ENCODE measurements around the gene RAD9A. TPM values are rescaled to one million over a fixed set of nuclear protein-coding genes. Genes with fewer than 3 reads are reported as not detected.

Gene RAD9A
- total RNA-seq, 6 donors from 2014 or later, result 20.4 to 115 (median 28.2) TPM

DNA sequence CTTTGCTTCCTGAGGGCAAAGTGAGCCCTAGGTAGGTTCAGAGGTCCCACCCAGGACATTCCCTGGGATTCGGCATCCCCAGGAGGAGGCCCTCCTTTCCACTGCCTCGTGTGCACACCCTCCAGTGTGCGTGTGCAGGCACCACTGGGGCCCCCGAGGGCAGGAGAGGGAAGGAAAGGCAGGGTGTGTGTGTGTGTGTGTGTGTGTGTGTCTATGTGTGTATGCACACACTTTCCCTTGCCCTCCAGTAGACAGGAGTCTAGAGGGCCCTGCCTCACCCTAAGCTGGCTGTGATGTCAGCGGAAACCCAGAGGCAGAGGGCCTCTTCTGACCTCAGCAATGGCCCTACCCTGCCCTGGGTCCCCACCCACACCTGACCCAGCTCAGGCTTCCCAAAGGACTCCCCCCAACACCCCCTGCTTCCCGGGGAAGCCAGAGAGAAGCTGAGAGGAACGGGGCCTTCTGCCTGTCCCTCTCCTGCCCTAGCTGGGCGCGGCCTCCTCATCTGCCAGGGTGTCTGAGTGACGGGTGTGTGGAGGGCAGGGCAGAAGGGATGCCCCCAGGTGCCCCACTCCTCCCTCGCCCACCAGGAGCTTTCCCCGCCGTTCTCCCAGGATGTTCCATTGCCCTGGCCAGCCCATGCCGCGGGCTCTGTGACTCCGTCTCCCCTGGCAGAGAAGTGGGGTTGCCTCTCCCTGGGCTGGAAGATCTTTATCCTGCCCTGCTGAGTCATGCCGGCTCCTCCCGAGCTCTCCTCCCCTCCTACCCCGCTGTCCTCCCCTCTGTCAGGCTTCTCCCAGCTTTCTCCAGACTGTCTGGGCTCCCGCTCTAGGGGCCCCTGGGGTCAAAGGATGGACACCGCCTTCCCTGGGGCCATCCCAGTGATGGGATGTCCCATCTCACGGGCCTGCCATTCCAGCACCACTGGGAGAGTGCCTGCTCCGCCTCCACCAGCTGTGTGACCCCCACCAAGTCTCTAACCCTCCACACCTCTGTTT lies 12.4 kb upstream of the RAD9A start:
- peak in 1 of 2 donors; percentile 68 for ATAC-seq (ENCODE audit: low FRiP score in 2 of 2)
- H3K4me3 ChIP-seq, result no peak overlapping the region
- H3K4me1 ChIP-seq, result peaks cover 9 to 33% (median 17%) of the 10 kb centered on the region in 4 donors
- H3K27me3 ChIP-seq, result no peaks in the 10 kb centered on the region
- WGBS, 2 donors, result 74 to 79% methylated on average over 12 to 22 of the region's 23 CpGs
- DNase-seq, result no peak
- no peak overlapping the region for H3K27ac ChIP-seq
- no peaks in the 10 kb centered on the region for H3K36me3 ChIP-seq
- TF ChIP-seq POLR2A (IDR thresholded peaks at IDR 0.05) (no peak), EP300 (IDR thresholded peaks at IDR 0.05) (no peak), POLR2AphosphoS5 (IDR thresholded peaks at IDR 0.05) (no peak)
- TF ChIP-seq, protein P1, sequence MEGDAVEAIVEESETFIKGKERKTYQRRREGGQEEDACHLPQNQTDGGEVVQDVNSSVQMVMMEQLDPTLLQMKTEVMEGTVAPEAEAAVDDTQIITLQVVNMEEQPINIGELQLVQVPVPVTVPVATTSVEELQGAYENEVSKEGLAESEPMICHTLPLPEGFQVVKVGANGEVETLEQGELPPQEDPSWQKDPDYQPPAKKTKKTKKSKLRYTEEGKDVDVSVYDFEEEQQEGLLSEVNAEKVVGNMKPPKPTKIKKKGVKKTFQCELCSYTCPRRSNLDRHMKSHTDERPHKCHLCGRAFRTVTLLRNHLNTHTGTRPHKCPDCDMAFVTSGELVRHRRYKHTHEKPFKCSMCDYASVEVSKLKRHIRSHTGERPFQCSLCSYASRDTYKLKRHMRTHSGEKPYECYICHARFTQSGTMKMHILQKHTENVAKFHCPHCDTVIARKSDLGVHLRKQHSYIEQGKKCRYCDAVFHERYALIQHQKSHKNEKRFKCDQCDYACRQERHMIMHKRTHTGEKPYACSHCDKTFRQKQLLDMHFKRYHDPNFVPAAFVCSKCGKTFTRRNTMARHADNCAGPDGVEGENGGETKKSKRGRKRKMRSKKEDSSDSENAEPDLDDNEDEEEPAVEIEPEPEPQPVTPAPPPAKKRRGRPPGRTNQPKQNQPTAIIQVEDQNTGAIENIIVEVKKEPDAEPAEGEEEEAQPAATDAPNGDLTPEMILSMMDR (IDR thresholded peaks at IDR 0.05), result no peak
- H3K9me3 ChIP-seq, result no peaks in the 10 kb centered on the region

DNA sequence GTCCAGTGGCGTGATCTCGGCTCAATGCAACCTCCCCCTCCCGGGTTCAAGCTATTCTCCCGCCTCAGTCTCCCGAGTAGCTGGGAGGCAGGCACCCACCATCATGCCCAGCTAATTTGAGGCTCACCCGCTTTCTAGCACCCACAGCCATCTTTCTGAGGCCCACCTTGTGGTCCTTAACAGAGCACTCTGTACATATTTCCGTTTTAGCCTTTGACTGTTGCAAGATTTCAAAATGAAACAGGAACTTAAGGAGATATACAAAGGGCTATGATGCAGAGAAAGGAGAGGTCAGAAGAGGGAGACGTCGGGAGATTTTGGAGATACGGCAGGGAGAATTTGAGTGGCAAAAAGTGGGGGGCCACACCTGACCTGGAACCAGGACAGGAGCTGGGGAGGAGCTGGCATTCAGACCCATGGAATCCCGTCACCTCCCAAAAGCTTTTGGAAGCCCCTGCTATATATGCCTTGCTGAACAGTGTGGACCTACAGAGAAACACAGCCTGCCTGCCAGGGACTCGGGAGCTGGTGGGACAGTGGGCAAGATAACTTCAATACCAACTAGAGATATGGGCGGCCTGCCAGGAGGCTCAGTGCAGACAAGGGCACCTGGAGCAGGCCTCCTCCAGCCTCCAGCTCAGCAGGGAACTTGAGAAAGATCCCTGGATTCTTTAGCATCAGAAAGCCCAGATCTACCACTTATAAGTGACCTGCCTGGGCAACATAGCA lies 10.4 kb upstream of the RAD9A start:
- DNase-seq (no peak), ATAC-seq (ENCODE audit: low FRiP score in 2 of 2) (peak in 1 of 2 donors; percentile 14)
- Histone ChIP-seq H3K36me3 (no peaks in the 10 kb centered on the region), H3K27me3 (no peaks in the 10 kb centered on the region), H3K4me3 (no peak overlapping the region), H3K4me1 (peaks cover 3 to 25% (median 9%) of the 10 kb centered on the region in 4 donors), H3K9me3 (no peaks in the 10 kb centered on the region), H3K27ac (peak overlapping the region; percentile 22 to 69 (median 46))
- 58 to 67% methylated on average over 13 of the region's 13 CpGs for WGBS, 2 donors
- peak in 1 of 4 donors; percentile 27 for TF ChIP-seq POLR2A (IDR thresholded peaks at IDR 0.05)
- no peak for TF ChIP-seq POLR2AphosphoS5 (IDR thresholded peaks at IDR 0.05)
- no peak for TF ChIP-seq EP300 (IDR thresholded peaks at IDR 0.05)
- TF ChIP-seq, protein P1 (IDR thresholded peaks at IDR 0.05), result no peak

DNA sequence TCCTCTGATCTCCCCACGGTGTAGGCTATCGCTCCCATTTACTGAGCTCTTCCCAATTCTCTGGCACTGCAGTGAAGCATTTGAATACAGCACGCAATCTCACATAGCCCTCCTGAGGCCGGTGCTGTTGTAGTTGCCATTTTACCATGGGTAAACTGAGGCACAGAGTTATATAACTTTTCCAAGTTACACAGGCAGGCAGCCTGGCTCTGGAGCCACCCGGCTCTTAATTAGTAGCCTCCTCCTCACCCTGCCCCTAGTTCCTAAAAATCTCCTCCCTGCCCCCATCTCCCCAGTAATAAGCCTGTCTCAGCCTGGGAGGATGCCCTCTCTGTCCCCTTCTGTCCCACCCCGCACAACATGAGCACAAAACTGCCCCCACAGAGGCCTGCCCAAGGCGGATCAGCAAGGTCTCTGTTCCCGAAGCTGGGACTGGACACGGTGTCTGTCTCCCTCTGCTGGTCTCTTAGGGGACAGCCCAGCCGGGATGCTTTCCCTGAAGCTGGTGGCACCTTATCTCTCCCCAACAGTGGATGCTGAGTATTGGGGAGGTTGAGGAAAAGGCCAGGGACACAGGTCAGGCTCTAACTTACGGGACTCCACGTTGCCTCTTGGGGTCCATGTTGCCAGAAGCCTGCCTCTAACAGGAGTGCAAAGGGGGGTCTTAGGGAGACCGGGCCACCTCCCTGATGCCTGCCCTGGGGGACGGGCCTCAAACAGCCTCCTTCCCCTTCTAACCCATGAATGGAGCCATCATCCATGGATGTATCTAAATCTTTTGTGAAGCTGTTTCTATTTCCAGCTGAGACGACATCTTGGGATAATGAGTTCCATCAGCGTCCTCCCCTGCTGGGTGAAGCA lies 9.3 kb upstream of the RAD9A start:
- Histone ChIP-seq H3K4me1 (peaks cover 3 to 25% (median 9%) of the 10 kb centered on the region in 4 donors), H3K27ac (no peak overlapping the region), H3K9me3 (no peaks in the 10 kb centered on the region), H3K4me3 (no peak overlapping the region), H3K36me3 (no peaks in the 10 kb centered on the region), H3K27me3 (no peaks in the 10 kb centered on the region)
- 43 to 46% methylated on average over 12 to 16 of the region's 16 CpGs for WGBS, 2 donors
- ATAC-seq (ENCODE audit: low FRiP score in 2 of 2) (peak; percentile 87 to 92), DNase-seq (peak in 1 of 2 donors; percentile 87)
- no peak for TF ChIP-seq POLR2AphosphoS5 (IDR thresholded peaks at IDR 0.05)
- TF ChIP-seq, protein P1 (IDR thresholded peaks at IDR 0.05), result peak; percentile 91 to 97 (median 96)
- TF ChIP-seq POLR2A (IDR thresholded peaks at IDR 0.05), result no peak

DNA sequence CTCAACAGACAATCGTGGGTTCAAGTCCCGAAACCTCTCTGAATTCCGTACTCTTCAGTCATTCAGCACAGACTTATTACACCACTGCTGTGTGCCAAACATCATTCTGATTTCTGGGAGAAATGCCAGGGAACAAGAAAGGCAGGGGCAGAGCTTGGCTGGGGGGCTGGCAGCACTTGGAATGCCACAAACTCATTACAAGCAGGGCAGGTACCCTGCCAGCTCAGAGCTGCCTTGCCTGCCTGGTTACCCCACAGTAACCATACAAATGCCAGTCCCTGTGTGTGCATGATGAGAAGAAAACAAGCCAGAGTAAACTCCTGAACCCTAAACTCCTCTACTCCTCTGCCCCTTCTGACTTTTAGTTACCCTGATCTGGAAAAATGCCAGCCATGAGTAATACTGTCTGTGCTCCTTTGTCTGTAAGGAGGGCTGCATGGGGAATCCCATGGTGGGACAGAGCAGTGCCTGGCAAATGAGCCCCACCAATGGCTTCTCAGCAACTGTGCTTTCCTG lies 6.9 kb upstream of the RAD9A start:
- ATAC-seq (ENCODE audit: low FRiP score in 2 of 2) (no peak), DNase-seq (no peak)
- no peak for TF ChIP-seq POLR2AphosphoS5 (IDR thresholded peaks at IDR 0.05)
- TF ChIP-seq POLR2A (IDR thresholded peaks at IDR 0.05), result no peak
- TF ChIP-seq, protein P1 (IDR thresholded peaks at IDR 0.05), result no peak
- TF ChIP-seq EP300 (IDR thresholded peaks at IDR 0.05), result no peak
- H3K4me3 ChIP-seq, result no peak overlapping the region
- H3K36me3 ChIP-seq, result no peaks in the 10 kb centered on the region
- no peaks in the 10 kb centered on the region for H3K27me3 ChIP-seq
- H3K9me3 ChIP-seq, result no peaks in the 10 kb centered on the region
- peaks cover 3 to 29% (median 9%) of the 10 kb centered on the region in 4 donors for H3K4me1 ChIP-seq
- WGBS, 2 donors, result 56% methylated on average over 3 of the region's 3 CpGs; no CpG with 5 or more reads in 1 of the 2 donors
- no peak overlapping the region for H3K27ac ChIP-seq
